ENCODE results near the gene IKBKG.

The IKBKG gene

DNA sequence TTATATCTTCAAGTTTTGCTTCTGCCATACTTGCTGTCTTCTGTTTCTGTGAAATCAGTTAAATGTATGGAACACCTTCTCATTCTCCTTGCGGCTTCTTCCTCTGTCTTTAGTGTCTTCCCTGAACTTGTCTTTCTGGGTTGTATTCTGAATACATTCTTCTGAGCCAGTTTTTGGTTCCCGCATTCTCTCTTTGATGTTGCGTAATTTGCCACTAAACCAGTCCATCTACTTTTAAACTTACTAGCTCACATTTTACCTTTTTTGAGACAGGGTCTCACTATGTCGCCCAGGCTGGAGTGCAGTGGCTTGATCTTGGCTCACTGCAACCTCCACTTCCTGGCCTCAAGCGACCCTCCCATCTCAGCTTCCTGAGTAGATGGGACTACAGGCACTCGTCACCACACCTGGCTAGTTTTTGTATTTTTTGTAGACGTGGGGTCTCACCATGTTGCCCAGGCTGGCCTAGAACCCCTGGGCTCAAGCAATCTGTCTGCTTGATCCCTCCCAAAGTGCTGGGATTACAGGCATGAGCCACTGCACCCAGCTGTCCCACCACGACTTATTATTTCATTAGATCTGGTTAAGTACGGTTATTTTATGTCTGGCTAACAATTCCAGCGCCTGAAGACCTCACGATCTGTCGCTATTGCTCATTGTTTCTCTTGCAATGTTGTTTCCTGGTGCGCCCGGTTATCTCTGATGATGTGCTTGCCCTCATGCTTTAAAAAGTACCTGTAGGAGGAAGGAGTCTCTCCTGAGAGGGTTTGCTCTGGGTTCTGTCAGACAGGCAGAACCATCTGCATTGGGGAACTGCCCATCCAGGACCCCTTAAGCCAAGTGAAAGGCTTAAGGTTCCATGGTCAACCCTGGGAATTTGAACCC, 21.6 kb upstream of the IKBKG start:
- Histone ChIP-seq H3K36me3 (ENCODE audit: control insufficient read depth in 4 of 4, insufficient read depth in 4 of 4, low read length in 3 of 4) (peaks cover 0 to 10% (median 2%) of the 10 kb centered on the region in 4 experiments), H3K9me3 (ENCODE audit: control extremely low read depth in 1 of 5, control insufficient read depth in 4 of 5, insufficient read depth in 2 of 5, low read depth in 1 of 5, low read length in 4 of 5) (no peaks in the 10 kb centered on the region), H3K27ac (ENCODE audit: insufficient read depth in 1 of 2, low read depth in 1 of 2, low read length in 2 of 2, poor library complexity in 1 of 2, severe bottlenecking in 2 of 2) (no peak overlapping the region), H3K4me1 (ENCODE audit: control extremely low read depth in 1 of 4, control insufficient read depth in 4 of 4, insufficient read depth in 4 of 4, low read length in 3 of 4) (peaks cover 0 to 10% (median 9%) of the 10 kb centered on the region in 4 experiments), H3K27me3 (replicated peaks in 2 of 5; ENCODE audit: control insufficient read depth in 4 of 5, insufficient read depth in 5 of 5, low read length in 4 of 5) (peaks cover 0 to 9% (median 0%) of the 10 kb centered on the region in 5 experiments), H3K4me3 (ENCODE audit: control insufficient read depth in 1 of 7, extremely low read depth in 1 of 7, insufficient read depth in 4 of 7, low read depth in 2 of 7, low read length in 6 of 7) (no peak overlapping the region)
- DNase-seq: no peak
- CTCF ChIA-PET: interaction anchor here (0.9 to 1.3 kb wide), 4 partner anchors 17 to 153 kb away, joined by 4 read pairs; no protein-coding TSS in a partner anchor
- POLR2A ChIA-PET: interaction anchor here (0.9 kb wide), 1 partner anchor 39 kb away, joined by 4 read pairs; the partner anchor contains the start of gene UBL4A
- 80% methylated on average over 14 of the region's 14 CpGs for WGBS (ENCODE audit: insufficient coverage)

DNA sequence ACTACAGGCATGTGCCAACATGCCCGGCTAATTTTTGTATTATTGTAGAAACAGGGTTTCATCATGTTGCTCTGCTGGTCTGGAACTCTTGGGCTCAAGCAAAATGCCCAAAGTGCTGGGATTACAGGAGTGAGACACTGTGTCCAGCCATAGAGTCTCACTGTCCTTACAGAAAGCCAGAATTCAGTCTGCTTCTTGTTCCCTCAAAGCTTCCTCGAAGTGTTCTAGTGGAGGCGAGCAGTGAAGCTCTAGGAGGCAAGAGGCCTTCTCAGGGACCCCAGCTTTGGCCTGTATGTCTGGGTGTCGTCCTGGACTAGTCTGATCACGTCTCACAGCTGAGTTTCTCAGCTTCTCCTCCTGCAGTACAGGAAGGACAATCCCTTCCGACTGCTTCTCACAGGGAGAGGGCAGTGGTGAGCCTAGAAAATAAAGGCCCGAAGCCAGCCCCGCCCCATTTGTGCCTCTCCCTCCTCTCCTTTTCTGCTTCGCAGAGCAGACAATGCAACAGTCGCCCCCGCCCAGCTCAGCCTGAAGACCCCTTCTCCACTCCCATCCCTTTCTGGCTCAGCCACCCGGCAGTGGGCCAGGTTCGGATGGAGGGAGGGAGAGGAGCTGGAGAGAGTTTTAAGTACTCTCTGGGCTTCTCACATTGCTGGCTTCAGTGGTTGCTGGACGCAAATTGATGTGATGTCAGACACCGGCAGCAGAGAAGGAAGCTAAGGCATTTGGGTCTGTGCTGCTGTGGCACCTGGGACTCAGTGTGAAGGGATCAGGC, 20.3 kb upstream of the IKBKG start:
- Histone ChIP-seq H3K9me3 (ENCODE audit: control extremely low read depth in 1 of 5, control insufficient read depth in 4 of 5, insufficient read depth in 2 of 5, low read depth in 1 of 5, low read length in 4 of 5) (no peaks in the 10 kb centered on the region), H3K27me3 (replicated peaks in 2 of 5; ENCODE audit: control insufficient read depth in 4 of 5, insufficient read depth in 5 of 5, low read length in 4 of 5) (peaks cover 0 to 9% (median 0%) of the 10 kb centered on the region in 5 experiments), H3K36me3 (ENCODE audit: control insufficient read depth in 4 of 4, insufficient read depth in 4 of 4, low read length in 3 of 4) (peaks cover 0 to 10% (median 3%) of the 10 kb centered on the region in 4 experiments), H3K27ac (ENCODE audit: insufficient read depth in 1 of 2, low read depth in 1 of 2, low read length in 2 of 2, poor library complexity in 1 of 2, severe bottlenecking in 2 of 2) (peak overlapping the region in 1 of 2 experiments; percentile 43), H3K4me3 (ENCODE audit: control insufficient read depth in 1 of 7, extremely low read depth in 1 of 7, insufficient read depth in 4 of 7, low read depth in 2 of 7, low read length in 6 of 7) (peak overlapping the region in 5 of 7 experiments; percentile 12 to 69 (median 53)), H3K4me1 (ENCODE audit: control extremely low read depth in 1 of 4, control insufficient read depth in 4 of 4, insufficient read depth in 4 of 4, low read length in 3 of 4) (peaks cover 0 to 10% (median 9%) of the 10 kb centered on the region in 4 experiments)
- POLR2A ChIA-PET: interaction anchor here (0.9 to 1.4 kb wide), 4 partner anchors 10 to 68 kb away, joined by 3 to 5 read pairs (median 4); partner anchors contain the start of genes PLXNA3, SLC10A3 and UBL4A
- peak in 2 of 3 donors; percentile 63 for DNase-seq
- 35% methylated on average over 7 of the region's 15 CpGs for WGBS (ENCODE audit: insufficient coverage)
- CTCF ChIA-PET: interaction anchor here (0.9 to 1.6 kb wide), 13 partner anchors 10 to 154 kb away, joined by 3 to 13 read pairs (median 4); partner anchors contain the start of gene EMD

DNA sequence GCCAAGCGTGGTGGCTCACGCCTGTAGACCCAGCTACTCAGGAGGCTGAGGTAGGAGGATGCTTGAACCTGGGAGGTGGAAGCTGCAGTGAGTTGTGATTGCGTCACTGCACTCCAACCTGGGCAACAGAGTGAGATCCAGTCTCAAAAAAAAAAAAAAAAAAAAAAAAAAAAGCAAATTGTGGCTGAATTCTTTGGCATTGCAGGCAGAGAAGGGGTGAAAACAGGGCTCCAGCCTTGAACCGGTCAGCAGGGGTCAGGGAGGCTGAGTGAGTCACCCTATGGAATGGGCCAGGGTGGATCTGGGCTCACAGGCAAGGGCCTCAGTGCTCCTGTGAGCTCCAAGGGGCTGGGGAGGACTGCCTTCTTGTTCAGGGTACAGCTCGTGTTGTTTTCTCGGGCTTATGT, 18.2 kb upstream of the IKBKG start:
- WGBS (ENCODE audit: insufficient coverage): 88% methylated on average over 3 of the region's 6 CpGs
- Histone ChIP-seq H3K36me3 (ENCODE audit: control insufficient read depth in 4 of 4, insufficient read depth in 4 of 4, low read length in 3 of 4) (peaks cover 0 to 32% (median 18%) of the 10 kb centered on the region in 4 experiments), H3K4me3 (ENCODE audit: control insufficient read depth in 1 of 7, extremely low read depth in 1 of 7, insufficient read depth in 4 of 7, low read depth in 2 of 7, low read length in 6 of 7) (no peak overlapping the region), H3K27me3 (replicated peaks in 2 of 5; ENCODE audit: control insufficient read depth in 4 of 5, insufficient read depth in 5 of 5, low read length in 4 of 5) (peaks cover 0 to 13% (median 0%) of the 10 kb centered on the region in 5 experiments), H3K9me3 (ENCODE audit: control extremely low read depth in 1 of 5, control insufficient read depth in 4 of 5, insufficient read depth in 2 of 5, low read depth in 1 of 5, low read length in 4 of 5) (no peaks in the 10 kb centered on the region), H3K4me1 (ENCODE audit: control extremely low read depth in 1 of 4, control insufficient read depth in 4 of 4, insufficient read depth in 4 of 4, low read length in 3 of 4) (peaks cover 0 to 10% (median 9%) of the 10 kb centered on the region in 4 experiments), H3K27ac (ENCODE audit: insufficient read depth in 1 of 2, low read depth in 1 of 2, low read length in 2 of 2, poor library complexity in 1 of 2, severe bottlenecking in 2 of 2) (no peak overlapping the region)
- DNase-seq: no peak
- ChIA-PET POLR2A (interaction anchor here (0.6 kb wide), 1 partner anchor 98 kb away, joined by 3 read pairs; no protein-coding TSS in a partner anchor), CTCF (interaction anchor here (1.1 kb wide), 1 partner anchor 42 kb away, joined by 3 read pairs; no protein-coding TSS in a partner anchor)

DNA sequence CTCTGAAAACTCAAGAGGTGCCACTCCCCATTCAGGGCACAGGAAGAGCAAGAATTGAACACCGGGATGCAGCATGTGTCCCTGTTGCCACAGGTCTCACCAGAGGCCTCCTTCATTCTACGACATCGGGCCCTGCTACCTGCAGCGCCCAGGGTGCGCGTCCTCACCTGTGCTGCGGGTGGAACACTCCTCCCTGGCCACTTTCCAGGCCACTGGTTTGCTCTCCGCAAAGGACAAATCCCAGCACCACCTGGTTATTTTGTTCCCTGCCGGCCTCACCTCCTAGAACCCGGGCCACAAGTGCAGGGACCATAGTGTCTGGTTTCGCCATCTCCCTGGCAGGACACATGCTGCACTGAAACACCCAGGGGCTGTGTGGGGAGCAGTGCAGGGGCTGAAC, 17.1 kb upstream of the IKBKG start:
- H3K9me3 ChIP-seq (ENCODE audit: control extremely low read depth in 1 of 5, control insufficient read depth in 4 of 5, insufficient read depth in 2 of 5, low read depth in 1 of 5, low read length in 4 of 5): no peaks in the 10 kb centered on the region
- peaks cover 0 to 13% (median 0%) of the 10 kb centered on the region in 5 experiments for H3K27me3 ChIP-seq (replicated peaks in 2 of 5; ENCODE audit: control insufficient read depth in 4 of 5, insufficient read depth in 5 of 5, low read length in 4 of 5)
- no peak overlapping the region for H3K4me3 ChIP-seq (ENCODE audit: control insufficient read depth in 1 of 7, extremely low read depth in 1 of 7, insufficient read depth in 4 of 7, low read depth in 2 of 7, low read length in 6 of 7)
- DNase-seq: no peak
- peaks cover 0 to 40% (median 20%) of the 10 kb centered on the region in 4 experiments for H3K36me3 ChIP-seq (ENCODE audit: control insufficient read depth in 4 of 4, insufficient read depth in 4 of 4, low read length in 3 of 4)
- WGBS (ENCODE audit: insufficient coverage): 94% methylated on average over 11 of the region's 11 CpGs
- CTCF ChIA-PET: interaction anchor here (1.1 to 1.2 kb wide), 2 partner anchors 43 to 45 kb away, joined by 3 read pairs; no protein-coding TSS in a partner anchor
- no peak overlapping the region for H3K27ac ChIP-seq (ENCODE audit: insufficient read depth in 1 of 2, low read depth in 1 of 2, low read length in 2 of 2, poor library complexity in 1 of 2, severe bottlenecking in 2 of 2)
- peaks cover 0 to 14% (median 9%) of the 10 kb centered on the region in 4 experiments for H3K4me1 ChIP-seq (ENCODE audit: control extremely low read depth in 1 of 4, control insufficient read depth in 4 of 4, insufficient read depth in 4 of 4, low read length in 3 of 4)
- POLR2A ChIA-PET: no interaction called here

DNA sequence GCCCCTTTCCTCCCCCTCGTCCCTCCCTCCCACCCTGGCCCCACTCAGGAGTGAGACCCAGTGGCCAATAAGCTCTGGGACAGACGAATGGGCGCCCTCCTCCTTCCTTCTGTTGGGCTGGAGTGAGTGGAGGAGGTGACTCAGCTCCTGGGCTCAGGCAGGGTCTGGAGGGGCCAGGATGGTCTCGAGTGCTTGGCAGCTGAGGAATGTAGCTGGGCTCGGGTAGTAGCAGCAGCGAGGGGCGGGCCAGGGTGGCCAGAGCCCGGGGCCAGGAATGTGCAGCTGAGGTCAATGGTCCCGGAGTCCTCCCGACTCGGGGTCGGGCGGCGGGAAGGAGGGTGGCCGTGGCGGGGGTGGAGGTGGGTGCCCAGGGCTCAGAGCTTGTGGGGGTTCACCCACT, 15.8 kb upstream of the IKBKG start:
- Histone ChIP-seq H3K9me3 (ENCODE audit: control extremely low read depth in 1 of 5, control insufficient read depth in 4 of 5, insufficient read depth in 2 of 5, low read depth in 1 of 5, low read length in 4 of 5) (no peaks in the 10 kb centered on the region), H3K4me3 (ENCODE audit: control insufficient read depth in 1 of 7, extremely low read depth in 1 of 7, insufficient read depth in 4 of 7, low read depth in 2 of 7, low read length in 6 of 7) (no peak overlapping the region), H3K27me3 (replicated peaks in 2 of 5; ENCODE audit: control insufficient read depth in 4 of 5, insufficient read depth in 5 of 5, low read length in 4 of 5) (peaks cover 0 to 13% (median 0%) of the 10 kb centered on the region in 5 experiments), H3K27ac (ENCODE audit: insufficient read depth in 1 of 2, low read depth in 1 of 2, low read length in 2 of 2, poor library complexity in 1 of 2, severe bottlenecking in 2 of 2) (no peak overlapping the region), H3K36me3 (ENCODE audit: control insufficient read depth in 4 of 4, insufficient read depth in 4 of 4, low read length in 3 of 4) (peaks cover 0 to 44% (median 24%) of the 10 kb centered on the region in 4 experiments), H3K4me1 (ENCODE audit: control extremely low read depth in 1 of 4, control insufficient read depth in 4 of 4, insufficient read depth in 4 of 4, low read length in 3 of 4) (peaks cover 0 to 11% (median 8%) of the 10 kb centered on the region in 4 experiments)
- POLR2A ChIA-PET: interaction anchor here (0.6 to 0.7 kb wide), 2 partner anchors 118 to 135 kb away, joined by 3 read pairs; no protein-coding TSS in a partner anchor
- DNase-seq: no peak
- CTCF ChIA-PET: interaction anchor here (1.1 to 1.8 kb wide), 3 partner anchors 10 to 40 kb away, joined by 3 to 5 read pairs (median 4); no protein-coding TSS in a partner anchor
- 80% methylated on average over 12 of the region's 16 CpGs for WGBS (ENCODE audit: insufficient coverage)

DNA sequence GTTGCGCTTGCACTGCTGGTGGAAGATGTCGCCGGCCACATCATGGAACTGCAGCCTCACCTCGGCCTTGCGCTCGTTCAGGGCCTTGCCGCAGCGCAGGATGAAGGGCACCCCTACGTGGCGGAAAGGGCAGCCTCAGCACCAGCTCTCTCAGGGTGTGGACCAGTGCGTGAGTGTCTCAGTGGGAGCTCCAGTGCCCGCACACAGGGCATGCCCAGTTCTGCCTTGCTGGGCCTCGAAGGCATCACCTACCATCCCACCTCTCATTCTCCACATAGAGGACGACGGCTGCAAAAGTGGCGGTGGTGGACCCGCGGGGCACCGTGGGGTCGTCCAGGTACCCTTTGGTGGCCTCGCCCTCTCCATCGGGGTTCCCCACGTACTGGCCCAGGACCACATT, 14.7 kb upstream of the IKBKG start:
- CTCF ChIA-PET: interaction anchor here (1.0 to 1.8 kb wide), 4 partner anchors 16 to 157 kb away, joined by 3 to 5 read pairs (median 3); no protein-coding TSS in a partner anchor
- Histone ChIP-seq H3K36me3 (ENCODE audit: control insufficient read depth in 4 of 4, insufficient read depth in 4 of 4, low read length in 3 of 4) (peaks cover 0 to 44% (median 24%) of the 10 kb centered on the region in 4 experiments), H3K4me3 (ENCODE audit: control insufficient read depth in 1 of 7, extremely low read depth in 1 of 7, insufficient read depth in 4 of 7, low read depth in 2 of 7, low read length in 6 of 7) (no peak overlapping the region), H3K27me3 (replicated peaks in 2 of 5; ENCODE audit: control insufficient read depth in 4 of 5, insufficient read depth in 5 of 5, low read length in 4 of 5) (peaks cover 0 to 4% (median 0%) of the 10 kb centered on the region in 5 experiments), H3K9me3 (ENCODE audit: control extremely low read depth in 1 of 5, control insufficient read depth in 4 of 5, insufficient read depth in 2 of 5, low read depth in 1 of 5, low read length in 4 of 5) (no peaks in the 10 kb centered on the region), H3K27ac (ENCODE audit: insufficient read depth in 1 of 2, low read depth in 1 of 2, low read length in 2 of 2, poor library complexity in 1 of 2, severe bottlenecking in 2 of 2) (no peak overlapping the region), H3K4me1 (ENCODE audit: control extremely low read depth in 1 of 4, control insufficient read depth in 4 of 4, insufficient read depth in 4 of 4, low read length in 3 of 4) (peaks cover 0 to 4% (median 0%) of the 10 kb centered on the region in 4 experiments)
- DNase-seq: no peak
- POLR2A ChIA-PET: no interaction called here
- WGBS (ENCODE audit: insufficient coverage): 92% methylated on average over 19 of the region's 23 CpGs
